H9 (cell line): ENCODE results near the gene ST6GAL1. TPM values are rescaled to one million over a fixed set of nuclear protein-coding genes. Genes with fewer than 3 reads are reported as not detected.

Source experiments
- DNase-seq: peaks from one replicate; pipeline ENCODE4 v3.0.0-alpha.2; 2017
- H2AFZ ChIP-seq: one replicate; pipeline ENCODE4 v1.6.1; 2013; ENCODE audit warnings: mild to moderate bottlenecking, low read length, control low read depth, moderate library complexity
- H2AK5ac ChIP-seq: 2 replicates; pipeline ENCODE4 v1.6.1; 2013; ENCODE audit warnings: low read length, control low read depth, mixed read lengths; ENCODE audit not compliant: insufficient read length
- H2BK120ac ChIP-seq: one replicate; pipeline ENCODE4 v1.6.1; 2013; ENCODE audit warnings: low read depth, mild to moderate bottlenecking, low read length, control low read depth, inconsistent platforms; ENCODE audit not compliant: poor library complexity, severe bottlenecking
- H2BK12ac ChIP-seq: 2 replicates; pipeline ENCODE4 v1.6.1; 2013; ENCODE audit warnings: low read length, control low read depth, mixed read lengths, low read depth; ENCODE audit not compliant: insufficient read length
- H2BK15ac ChIP-seq: 2 replicates; pipeline ENCODE4 v1.6.1; 2013; ENCODE audit warnings: low read depth, low read length, control low read depth
- H2BK20ac ChIP-seq: one replicate; pipeline ENCODE4 v1.6.1; 2013; ENCODE audit warnings: low read depth, mild to moderate bottlenecking, low read length, control low read depth, inconsistent platforms; ENCODE audit not compliant: poor library complexity, severe bottlenecking
- H2BK5ac ChIP-seq: 2 replicates; pipeline ENCODE4 v1.6.1; 2013; ENCODE audit warnings: low read length, control low read depth, mixed read lengths; ENCODE audit not compliant: insufficient read length
- H3K14ac ChIP-seq: 2 replicates; pipeline ENCODE4 v1.6.1; 2013; ENCODE audit warnings: low read length, control low read depth; ENCODE audit not compliant: insufficient read depth
- H3K18ac ChIP-seq: 2 replicates; pipeline ENCODE4 v1.6.1; 2013; ENCODE audit warnings: low read depth, mild to moderate bottlenecking, mixed read lengths, low read length, control low read depth; ENCODE audit not compliant: insufficient read length
- H3K23ac ChIP-seq: 2 replicates; pipeline ENCODE4 v1.6.1; 2013; ENCODE audit warnings: low read length, control low read depth, mixed read lengths, low read depth; ENCODE audit not compliant: insufficient read length
- H3K23me2 ChIP-seq: 2 replicates; pipeline ENCODE4 v1.6.1; 2013; ENCODE audit warnings: low read depth, mild to moderate bottlenecking, mixed read lengths, low read length, control low read depth; ENCODE audit not compliant: insufficient read length, poor library complexity, severe bottlenecking
- H3K27ac ChIP-seq: 2 replicates; pipeline ENCODE4 v1.5.1; 2013; ENCODE audit warnings: low read length, control low read depth, mixed read lengths, low read depth; ENCODE audit not compliant: insufficient read length
- H3K27me3 ChIP-seq: 2 replicates; pipeline ENCODE4 v1.6.1; 2013; ENCODE audit warnings: low read length, control low read depth, inconsistent platforms; ENCODE audit not compliant: insufficient read depth
- H3K4ac ChIP-seq: 2 replicates; pipeline ENCODE4 v1.6.1; 2013; ENCODE audit warnings: low read depth, mild to moderate bottlenecking, control low read depth, inconsistent platforms, low read length, moderate library complexity
- H3K4me1 ChIP-seq: 2 replicates; pipeline ENCODE4 v1.6.1; 2013; ENCODE audit warnings: low read length, control low read depth, inconsistent platforms; ENCODE audit not compliant: insufficient read depth
- H3K4me2 ChIP-seq: 2 replicates; pipeline ENCODE4 v1.6.1; 2013; ENCODE audit warnings: low read length, control low read depth, mixed read lengths; ENCODE audit not compliant: insufficient read length, insufficient read depth
- H3K56ac ChIP-seq: 2 replicates; pipeline ENCODE4 v1.6.1; 2013; ENCODE audit warnings: low read depth, mild to moderate bottlenecking, mixed read lengths, low read length, control low read depth; ENCODE audit not compliant: insufficient read length
- H3K79me1 ChIP-seq: 2 replicates; pipeline ENCODE4 v1.6.1; 2013; ENCODE audit warnings: low read depth, mild to moderate bottlenecking, moderate library complexity, low read length, control low read depth, inconsistent platforms; ENCODE audit not compliant: insufficient read depth, poor library complexity, severe bottlenecking
- H3K79me2 ChIP-seq: 2 replicates; pipeline ENCODE4 v1.6.1; 2013; ENCODE audit warnings: low read length, control low read depth, inconsistent platforms; ENCODE audit not compliant: insufficient read depth
- H3K9ac ChIP-seq: 2 replicates; pipeline ENCODE4 v1.6.1; 2013; ENCODE audit warnings: low read length, control low read depth, mixed read lengths; ENCODE audit not compliant: insufficient read length; ENCODE audit errors: extremely low read depth
- H3K9me3 ChIP-seq: one replicate; pipeline ENCODE4 v1.6.1; 2013; ENCODE audit warnings: low read depth, low read length, inconsistent platforms; ENCODE audit not compliant: control insufficient read depth
- H3T11ph ChIP-seq: one replicate; pipeline ENCODE4 v1.6.1; 2013; ENCODE audit warnings: mild to moderate bottlenecking, low read length, control low read depth, inconsistent platforms
- H4K20me1 ChIP-seq: one replicate; pipeline ENCODE4 v1.6.1; 2013; ENCODE audit not compliant: control insufficient read depth, insufficient read length, insufficient read depth
- H4K5ac ChIP-seq: 2 replicates; pipeline ENCODE4 v1.6.1; 2013; ENCODE audit warnings: low read depth, mild to moderate bottlenecking, mixed read lengths, low read length, control low read depth; ENCODE audit not compliant: insufficient read length
- H4K8ac ChIP-seq: replicated peaks from 2 replicates; pipeline ENCODE4 v1.6.1; 2013; ENCODE audit warnings: low read length, control low read depth, mixed read lengths, low read depth; ENCODE audit not compliant: insufficient read length
- H4K91ac ChIP-seq: 2 replicates; pipeline ENCODE4 v1.6.1; 2013; ENCODE audit warnings: low read depth, mild to moderate bottlenecking, moderate library complexity, mixed read lengths, low read length, control low read depth; ENCODE audit not compliant: insufficient read length
- H3K27ac Mint-ChIP-seq, 3 experiments: 2 replicates in 2 of 3; 3 replicates in 1 of 3; pipeline ENCODE4 v1.8.0; 2020 to 2021; ENCODE audit warnings: mixed read lengths in 3 of 3, mild to moderate bottlenecking in 1 of 3, moderate library complexity in 1 of 3
- H3K27me3 Mint-ChIP-seq: 2 replicates; pipeline ENCODE4 v1.8.0; 2021; ENCODE audit warnings: low read depth, mild to moderate bottlenecking, moderate library complexity, mixed read lengths
- H3K36me3 Mint-ChIP-seq, 3 experiments: 2 replicates in 2 of 3; 3 replicates in 1 of 3; pipeline ENCODE4 v1.8.0; 2020 to 2021; ENCODE audit warnings: low read depth in 3 of 3, mixed read lengths in 3 of 3; ENCODE audit not compliant: insufficient read depth in 1 of 3
- H3K4me1 Mint-ChIP-seq, 2 experiments: 2 replicates each; pipeline ENCODE4 v1.8.0; 2020; ENCODE audit warnings: mixed read lengths in 2 of 2
- H3K4me3 Mint-ChIP-seq, 2 experiments: 2 replicates in 1 of 2; 3 replicates in 1 of 2; pipeline ENCODE4 v1.8.0; 2020 to 2021; ENCODE audit warnings: mild to moderate bottlenecking in 2 of 2, mixed read lengths in 2 of 2, moderate library complexity in 1 of 2
- H3K9me3 Mint-ChIP-seq, 2 experiments: 2 replicates in 1 of 2; 3 replicates in 1 of 2; pipeline ENCODE4 v1.8.0; 2020; ENCODE audit warnings: mild to moderate bottlenecking in 2 of 2, mixed read lengths in 2 of 2, moderate library complexity in 1 of 2
- WGBS: extraction: QIAGEN DNeasy Blood & Tissue Kit; methylation state at CpG from one replicate; pipeline ENCODE4 v1.1.7; 2013; ENCODE audit warnings: missing lambda C conversion rate, low lambda C conversion rate, mixed read lengths; ENCODE audit not compliant: insufficient read length; ENCODE audit errors: extremely low coverage; 5-methylcytosine and 5-hydroxymethylcytosine counted together
- total RNA-seq: library from RNA; stranded (reverse); gene quantifications from 2 replicates; pipeline ENCODE4 v1.2.1, GENCODE V29; 2021
- TF ChIP-seq, protein P1 (sequence below): fragments of 200-600 bp; sonication (generic); conservative IDR thresholded peaks from 3 replicates; pipeline ENCODE4 v1.8.0; 2021; ENCODE audit warnings: antibody characterized with exemption, mild to moderate bottlenecking

Gene ST6GAL1
- total RNA-seq, 1 experiment from 2014 or later: 139 TPM

DNA sequence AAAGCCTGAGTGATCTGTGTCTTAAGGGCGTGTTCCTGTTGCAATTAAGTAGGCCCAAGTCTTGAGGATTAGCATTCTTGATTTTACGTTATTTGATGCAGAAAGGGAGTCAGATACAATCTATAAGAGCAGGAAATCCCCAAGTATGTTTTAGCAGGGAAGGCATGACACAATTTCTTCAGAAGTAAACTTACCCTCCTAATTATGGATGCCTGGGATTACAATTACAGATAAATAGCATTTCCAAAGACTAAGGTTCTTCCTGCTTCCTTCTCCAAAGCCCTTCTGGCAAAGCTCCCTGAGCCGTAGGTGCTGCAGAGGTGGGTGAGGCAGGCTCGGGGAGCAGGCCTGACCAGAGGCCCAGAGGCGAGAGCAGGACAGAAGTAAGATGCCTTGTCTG is 34.9 kb upstream of the ST6GAL1 start:
- Histone ChIP-seq H3K14ac (no peak overlapping the region), H3K4me2 (no peak overlapping the region), H2BK12ac (no peak overlapping the region), H2BK20ac (no peak overlapping the region), H2BK15ac (no peak overlapping the region), H3T11ph (no peak overlapping the region), H3K4me1 (peaks cover 3% of the 10 kb centered on the region), H4K5ac (no peak overlapping the region), H3K23me2 (no peaks in the 10 kb centered on the region), H3K79me1 (no peaks in the 10 kb centered on the region), H3K27me3 (no peaks in the 10 kb centered on the region), H4K8ac (no peak overlapping the region), H3K18ac (no peak overlapping the region), H2AFZ (no peak overlapping the region), H3K4ac (no peak overlapping the region), H2BK120ac (no peak overlapping the region), H3K9ac (no peak overlapping the region), H4K20me1 (no peaks in the 10 kb centered on the region), H3K9me3 (no peaks in the 10 kb centered on the region), H4K91ac (no peak overlapping the region), H3K27ac (no peak overlapping the region), H3K56ac (no peak overlapping the region), H3K79me2 (no peaks in the 10 kb centered on the region), H2AK5ac (no peak overlapping the region), H2BK5ac (no peak overlapping the region), H3K23ac (no peak overlapping the region)
- DNase-seq: no peak
- H3K9me3 Mint-ChIP-seq: peaks cover 16 to 22% of the 10 kb centered on the region in 2 experiments
- H3K27ac Mint-ChIP-seq: peak overlapping the region in 1 of 3 experiments; percentile 83; a peak in 2 of 7 replicates
- peaks cover 11 to 19% (median 16%) of the 10 kb centered on the region in 3 experiments for H3K36me3 Mint-ChIP-seq
- H3K27me3 Mint-ChIP-seq: peaks cover 2% of the 10 kb centered on the region; the same call in 1 of the 2 replicates
- TF ChIP-seq, protein P1, sequence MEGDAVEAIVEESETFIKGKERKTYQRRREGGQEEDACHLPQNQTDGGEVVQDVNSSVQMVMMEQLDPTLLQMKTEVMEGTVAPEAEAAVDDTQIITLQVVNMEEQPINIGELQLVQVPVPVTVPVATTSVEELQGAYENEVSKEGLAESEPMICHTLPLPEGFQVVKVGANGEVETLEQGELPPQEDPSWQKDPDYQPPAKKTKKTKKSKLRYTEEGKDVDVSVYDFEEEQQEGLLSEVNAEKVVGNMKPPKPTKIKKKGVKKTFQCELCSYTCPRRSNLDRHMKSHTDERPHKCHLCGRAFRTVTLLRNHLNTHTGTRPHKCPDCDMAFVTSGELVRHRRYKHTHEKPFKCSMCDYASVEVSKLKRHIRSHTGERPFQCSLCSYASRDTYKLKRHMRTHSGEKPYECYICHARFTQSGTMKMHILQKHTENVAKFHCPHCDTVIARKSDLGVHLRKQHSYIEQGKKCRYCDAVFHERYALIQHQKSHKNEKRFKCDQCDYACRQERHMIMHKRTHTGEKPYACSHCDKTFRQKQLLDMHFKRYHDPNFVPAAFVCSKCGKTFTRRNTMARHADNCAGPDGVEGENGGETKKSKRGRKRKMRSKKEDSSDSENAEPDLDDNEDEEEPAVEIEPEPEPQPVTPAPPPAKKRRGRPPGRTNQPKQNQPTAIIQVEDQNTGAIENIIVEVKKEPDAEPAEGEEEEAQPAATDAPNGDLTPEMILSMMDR: no peak
- H3K4me3 Mint-ChIP-seq: no peak overlapping the region
- no CpG with 5 or more reads among the region's 5 CpGs for WGBS
- H3K4me1 Mint-ChIP-seq: peaks cover 57 to 64% of the 10 kb centered on the region in 2 experiments
